ENCODE measurements around the gene SEPTIN1.

DNA sequence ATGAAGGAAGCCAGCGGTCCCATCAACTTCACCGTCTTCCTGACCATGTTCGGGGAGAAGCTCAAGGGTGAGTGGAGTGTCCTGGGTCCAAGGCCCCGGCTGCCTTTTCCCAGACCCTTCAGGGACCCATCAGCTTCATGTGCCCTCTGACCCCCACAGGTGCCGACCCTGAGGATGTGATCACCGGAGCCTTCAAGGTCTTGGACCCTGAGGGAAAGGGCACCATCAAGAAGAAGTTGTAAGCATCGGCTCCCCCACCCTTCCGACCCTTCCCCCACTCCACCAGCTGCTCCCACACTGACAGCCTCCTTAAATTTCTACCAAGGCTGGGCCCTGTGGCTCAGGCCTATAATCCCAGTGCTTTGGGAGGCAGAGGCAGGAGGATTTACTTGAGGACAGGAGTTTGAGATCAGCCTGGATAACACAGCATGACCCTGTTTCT lies 5.9 kb downstream of the SEPTIN1 start:
- TF ChIP-seq, protein P1, sequence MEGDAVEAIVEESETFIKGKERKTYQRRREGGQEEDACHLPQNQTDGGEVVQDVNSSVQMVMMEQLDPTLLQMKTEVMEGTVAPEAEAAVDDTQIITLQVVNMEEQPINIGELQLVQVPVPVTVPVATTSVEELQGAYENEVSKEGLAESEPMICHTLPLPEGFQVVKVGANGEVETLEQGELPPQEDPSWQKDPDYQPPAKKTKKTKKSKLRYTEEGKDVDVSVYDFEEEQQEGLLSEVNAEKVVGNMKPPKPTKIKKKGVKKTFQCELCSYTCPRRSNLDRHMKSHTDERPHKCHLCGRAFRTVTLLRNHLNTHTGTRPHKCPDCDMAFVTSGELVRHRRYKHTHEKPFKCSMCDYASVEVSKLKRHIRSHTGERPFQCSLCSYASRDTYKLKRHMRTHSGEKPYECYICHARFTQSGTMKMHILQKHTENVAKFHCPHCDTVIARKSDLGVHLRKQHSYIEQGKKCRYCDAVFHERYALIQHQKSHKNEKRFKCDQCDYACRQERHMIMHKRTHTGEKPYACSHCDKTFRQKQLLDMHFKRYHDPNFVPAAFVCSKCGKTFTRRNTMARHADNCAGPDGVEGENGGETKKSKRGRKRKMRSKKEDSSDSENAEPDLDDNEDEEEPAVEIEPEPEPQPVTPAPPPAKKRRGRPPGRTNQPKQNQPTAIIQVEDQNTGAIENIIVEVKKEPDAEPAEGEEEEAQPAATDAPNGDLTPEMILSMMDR (IDR thresholded peaks at IDR 0.05) = no peak
- no peak for TF ChIP-seq POLR2A (IDR thresholded peaks at IDR 0.05)

All from suprapubic skin (tissue), 3 donors.